ENCODE results near the gene EVI5.

EVI5 gene

DNA sequence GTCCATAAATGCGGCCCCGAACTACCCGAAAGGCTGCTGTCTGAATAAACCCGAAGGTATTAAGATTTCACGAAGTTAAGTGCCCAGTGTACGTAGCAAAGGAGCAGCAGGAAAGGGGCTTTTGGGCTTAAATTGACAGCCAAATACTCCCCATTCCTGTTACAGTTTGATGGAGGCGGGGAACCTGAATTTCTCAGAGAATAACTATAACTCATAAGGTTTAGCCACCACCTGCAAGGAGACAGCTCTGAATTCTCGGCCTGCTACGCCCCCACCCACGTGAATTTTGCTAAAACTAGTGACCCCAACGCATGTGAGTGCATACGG is 303.3 kb downstream of the EVI5 start:
- no peak for DNase-seq

DNA sequence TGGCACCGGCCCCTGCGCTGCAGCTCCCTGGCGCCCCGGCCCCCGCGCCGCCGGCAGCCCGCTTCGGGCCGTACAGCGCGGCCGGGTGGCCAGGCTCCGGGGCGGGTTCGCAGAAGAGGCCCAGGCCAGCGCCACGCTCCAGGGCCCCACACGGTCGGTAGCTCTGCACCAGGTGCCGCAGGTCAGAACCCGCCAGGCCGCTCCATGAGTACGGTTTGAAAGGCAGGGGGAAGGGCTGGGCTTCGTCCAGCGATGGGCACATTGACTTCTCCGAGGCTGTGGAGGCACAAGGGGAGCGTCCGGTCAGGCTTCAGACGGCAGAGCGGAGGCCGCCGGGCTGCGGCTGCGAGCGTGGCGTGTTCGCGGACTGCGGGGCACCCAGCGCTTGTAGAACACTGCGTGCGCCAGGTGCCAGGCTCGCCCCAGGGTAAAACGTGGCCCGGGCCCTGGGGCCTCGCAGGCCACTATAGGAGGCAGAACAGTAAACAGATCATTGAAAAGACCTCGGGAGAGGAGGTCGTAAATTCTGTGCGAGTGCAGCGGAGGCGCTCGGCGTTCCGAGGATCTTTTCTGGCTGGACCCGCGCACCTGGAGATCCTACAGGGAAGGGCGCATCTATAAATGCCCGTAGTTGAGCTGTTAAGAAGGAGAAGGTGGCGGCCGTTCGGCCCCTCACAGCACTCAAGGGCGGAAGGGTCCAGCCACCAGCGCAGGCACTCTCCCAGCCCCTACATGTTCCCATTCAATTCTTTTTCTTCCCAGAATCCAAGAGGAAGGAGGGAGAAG is 303.9 kb downstream of the EVI5 start:
- no peak for DNase-seq

DNA sequence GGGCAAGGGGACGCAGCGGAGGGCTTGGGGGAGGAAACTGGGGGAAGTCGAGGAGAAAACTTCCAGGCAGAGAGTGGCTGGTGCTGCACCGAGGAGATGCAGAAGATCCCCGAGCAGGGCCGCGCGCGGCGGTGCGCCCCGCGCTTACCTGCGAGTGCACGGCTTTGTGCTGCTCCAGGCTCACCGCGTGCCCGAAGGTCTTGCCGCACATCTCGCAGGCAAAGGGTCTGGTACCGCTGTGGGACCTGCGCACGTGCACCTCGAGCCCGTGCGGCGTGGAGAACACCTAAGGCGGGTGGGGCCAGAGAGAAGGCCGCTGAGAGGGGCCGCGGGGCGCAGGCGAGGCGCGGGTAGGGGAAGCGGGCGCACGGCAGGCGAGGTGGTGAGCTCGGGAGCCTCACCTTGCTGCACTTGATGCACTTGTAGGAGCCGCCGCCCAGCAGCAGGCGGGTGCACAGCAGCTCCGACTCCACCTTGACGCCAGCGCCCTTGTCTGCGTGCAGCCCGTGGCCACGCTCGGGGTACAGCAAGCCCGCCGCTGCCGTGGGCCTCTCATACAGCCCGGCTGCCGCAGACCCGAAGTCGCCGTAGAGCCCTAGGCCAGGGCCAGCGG is 304.6 kb downstream of the EVI5 start:
- DNase-seq, result no peak

DNA sequence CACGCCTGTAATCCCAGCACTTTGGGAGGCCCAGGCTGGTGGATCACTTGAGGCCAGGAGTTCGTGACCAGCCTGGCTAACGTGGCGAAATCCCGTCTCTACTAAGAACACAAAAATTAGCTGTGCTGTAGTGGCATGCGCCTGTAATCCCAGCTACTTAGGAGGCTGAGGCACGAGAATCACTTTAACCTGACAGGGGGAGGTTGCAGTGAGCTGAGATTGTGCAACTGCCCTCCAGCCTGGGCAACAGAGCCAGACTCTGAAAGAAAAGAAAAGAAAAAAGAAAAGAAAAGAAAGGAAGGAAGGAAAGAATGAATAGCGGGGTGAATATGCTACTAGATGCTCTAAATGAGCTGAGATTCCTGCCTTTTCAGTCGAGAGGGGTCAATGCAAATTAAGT is 305.3 kb downstream of the EVI5 start:
- DNase-seq, result no peak

DNA sequence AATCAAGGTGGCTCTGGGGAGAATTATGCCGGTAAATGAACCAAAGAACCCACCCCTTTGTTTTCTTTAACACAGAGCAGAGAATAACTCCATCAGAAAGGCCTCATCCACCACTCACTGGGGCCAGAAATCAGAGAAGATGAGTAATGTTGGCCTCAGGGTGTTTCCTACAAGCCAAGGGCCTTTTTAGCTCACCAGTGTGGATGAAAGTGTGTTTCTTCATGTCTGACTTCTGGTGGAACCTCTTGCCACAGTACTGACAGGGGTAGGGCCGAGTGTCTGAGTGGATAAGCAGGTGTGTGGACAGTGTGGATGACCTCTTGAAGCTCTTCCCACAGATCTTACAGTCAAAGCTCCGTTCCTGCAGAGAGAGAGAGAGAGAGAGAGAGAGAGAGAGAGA is 306.5 kb downstream of the EVI5 start:
- no peak for DNase-seq

DNA sequence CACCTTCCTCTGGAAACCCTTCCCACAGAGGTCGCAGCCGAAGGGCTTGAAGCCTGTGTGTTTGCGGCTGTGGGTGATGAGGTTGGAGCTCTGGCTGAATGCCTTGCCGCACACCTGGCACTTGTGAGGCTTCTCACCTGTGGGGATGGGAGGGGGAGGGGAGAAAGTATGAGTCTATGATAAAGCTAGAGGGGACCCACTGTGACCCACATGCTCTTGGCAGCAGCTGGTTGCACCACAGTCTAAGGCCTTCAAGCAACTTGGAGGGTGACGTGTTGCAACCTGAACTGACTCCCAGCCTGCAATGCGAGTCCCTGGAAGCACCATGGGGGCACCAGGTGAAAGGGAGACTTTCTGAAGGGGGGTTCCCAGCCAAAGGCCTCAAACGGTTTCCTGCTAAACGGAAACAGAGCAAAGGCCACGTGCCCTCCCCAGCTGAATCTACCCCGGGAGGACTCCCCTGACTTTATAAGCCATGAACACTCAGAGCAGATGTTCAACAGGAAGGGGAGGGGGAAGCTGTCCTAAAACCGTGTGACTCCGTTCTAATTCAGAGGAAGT is 308.8 kb downstream of the EVI5 start:
- no peak for DNase-seq

DNA sequence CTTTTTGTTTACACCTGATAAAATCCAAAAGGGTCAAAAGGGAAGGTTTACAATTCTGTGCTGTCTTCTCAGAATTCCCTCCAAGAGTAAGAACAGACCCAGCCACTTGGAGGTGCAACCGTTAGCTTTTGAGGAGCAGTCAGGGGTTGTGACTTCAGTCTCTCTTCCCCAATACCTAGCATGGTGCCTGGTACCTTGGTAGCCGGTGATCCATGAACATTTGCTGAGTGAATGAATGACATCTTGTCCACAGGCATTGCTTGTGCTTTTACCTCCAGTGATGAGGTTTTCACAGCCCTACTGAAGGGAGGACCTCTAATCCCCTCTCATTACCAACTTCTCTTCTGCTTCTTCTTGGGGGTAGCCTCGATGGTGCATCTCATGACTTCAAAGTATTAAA is 309.9 kb downstream of the EVI5 start:
- DNase-seq, result no peak

DNA sequence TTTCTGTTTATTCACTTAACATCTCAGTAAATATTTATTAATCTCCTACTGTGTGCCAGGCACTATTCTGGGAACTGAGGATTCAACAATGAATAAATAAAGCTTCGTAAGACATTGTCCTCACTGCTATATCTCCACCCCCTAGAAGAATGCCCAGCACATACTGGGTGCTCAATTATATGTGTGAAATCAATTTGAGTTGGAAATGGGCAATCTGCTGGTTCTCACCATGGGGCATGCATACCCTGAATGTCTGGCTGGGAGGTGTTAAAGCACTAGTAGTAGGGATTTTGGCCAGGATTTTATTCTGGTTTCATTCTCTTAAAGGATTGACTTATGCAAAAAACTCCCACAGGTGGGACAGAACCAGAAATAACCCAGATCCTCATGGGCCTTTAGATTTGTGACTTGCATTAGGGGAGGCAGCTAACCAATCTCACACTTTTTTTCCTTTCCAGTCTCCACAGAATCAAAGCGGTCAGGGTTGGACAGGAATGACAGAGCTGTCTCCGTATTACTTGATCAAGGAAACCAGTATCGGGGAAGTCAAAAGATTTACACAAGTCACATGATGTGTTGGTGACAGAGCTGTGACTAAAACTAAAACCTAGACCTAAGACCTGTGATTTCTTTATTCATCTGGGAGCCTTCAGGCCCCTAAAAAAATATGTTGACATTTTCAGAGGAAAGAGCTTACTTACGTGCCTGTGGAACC is 311.0 kb downstream of the EVI5 start:
- DNase-seq, result no peak

DNA sequence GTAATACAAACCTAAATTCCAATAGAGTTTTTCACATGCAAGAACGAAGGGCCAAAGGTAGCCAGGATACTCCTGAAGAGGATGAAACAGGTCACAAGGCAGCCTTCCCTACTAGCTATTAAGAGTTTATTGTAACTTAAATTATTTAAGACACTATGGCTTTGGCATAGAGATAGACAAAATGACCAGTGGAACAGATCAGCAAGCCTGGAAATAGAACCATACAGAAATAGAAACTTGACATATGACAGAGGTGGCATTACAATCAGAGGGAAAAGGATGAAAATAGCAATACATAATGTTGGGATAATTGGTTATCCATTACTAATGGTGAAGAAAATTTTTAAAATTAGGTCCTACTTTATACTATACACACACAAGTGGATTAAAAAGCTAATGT is 314.7 kb downstream of the EVI5 start:
- DNase-seq, result no peak

DNA sequence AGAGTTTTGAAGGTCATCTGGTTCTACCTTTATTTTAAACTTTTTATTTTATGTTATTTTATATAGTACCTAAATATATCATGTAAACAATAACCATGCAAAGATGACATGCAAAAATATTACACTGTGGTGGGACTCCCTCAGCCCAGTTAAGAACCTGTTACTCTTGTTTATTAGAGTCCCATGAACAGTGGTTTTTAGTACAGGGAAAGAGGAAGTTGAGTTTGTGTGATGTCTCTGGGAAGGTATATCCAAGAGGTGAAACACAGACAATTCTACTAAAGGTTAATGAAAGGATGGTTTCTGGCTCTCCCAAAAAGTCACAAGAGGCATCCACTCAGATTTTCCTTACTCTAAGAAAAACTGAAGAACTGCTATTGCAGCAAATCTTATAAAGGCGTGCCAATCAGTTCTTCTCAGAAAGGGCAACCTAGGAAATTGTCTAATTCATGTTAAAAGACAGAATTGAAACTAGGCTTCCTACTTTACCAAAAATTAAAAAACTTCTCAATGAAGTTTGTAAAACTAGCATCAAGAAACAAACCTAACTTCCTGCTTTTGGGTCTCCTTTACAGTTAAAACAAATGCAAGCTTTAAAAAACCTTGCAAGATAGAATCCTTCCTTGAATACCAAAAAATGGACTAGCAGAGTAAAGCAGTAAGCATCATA is 318.1 kb downstream of the EVI5 start:
- no peak for DNase-seq

DNA sequence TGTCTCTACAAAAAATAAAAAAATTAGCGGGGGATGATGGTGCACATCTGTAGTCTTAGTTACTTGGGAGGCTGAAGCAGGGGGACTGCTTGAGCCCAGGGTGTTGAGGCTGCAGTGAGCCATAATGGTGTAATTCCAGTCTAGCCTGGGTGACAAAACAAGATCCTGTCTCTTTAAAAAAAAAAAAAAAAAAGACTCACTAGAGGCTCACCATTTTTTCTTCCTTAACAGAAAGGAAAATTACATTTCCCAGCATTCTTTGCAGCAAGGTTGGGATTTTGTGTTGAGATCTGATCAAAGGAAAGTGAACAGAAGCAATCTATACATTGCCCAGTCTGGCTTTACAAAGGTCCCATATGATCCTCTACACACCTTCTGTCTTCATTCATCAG is 319.7 kb downstream of the EVI5 start:
- no peak for DNase-seq

DNA sequence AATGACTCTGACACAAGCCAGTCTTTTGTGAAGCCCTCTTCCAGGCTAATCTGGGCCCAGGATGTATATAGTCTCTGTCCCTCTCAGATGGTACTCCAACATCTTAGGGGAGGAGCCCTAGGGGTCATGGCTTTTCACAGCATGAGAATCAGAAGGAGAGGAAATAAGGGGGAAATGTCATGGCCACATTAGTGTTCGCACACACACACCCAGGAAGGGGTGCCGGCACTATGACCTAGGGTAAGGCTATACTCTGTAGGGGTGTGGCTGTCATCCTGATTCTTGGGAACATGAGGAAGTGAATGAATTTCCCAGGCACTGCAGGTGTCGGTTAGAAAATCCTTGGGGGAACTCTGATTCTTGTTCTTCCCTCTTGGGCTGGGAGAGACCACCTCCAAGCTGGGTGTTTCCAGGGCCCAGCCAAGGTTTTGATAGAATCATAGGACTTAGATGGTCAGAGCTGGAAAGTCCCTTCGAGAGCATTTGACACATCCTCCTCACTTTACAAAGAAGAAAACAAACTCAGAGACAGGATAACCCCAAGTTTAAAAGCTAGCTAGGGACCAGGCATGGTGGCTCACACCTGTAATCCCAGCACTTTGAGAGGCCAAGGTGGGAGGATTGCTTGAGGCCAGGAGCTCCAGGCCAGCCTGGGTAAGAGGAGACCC is 320.2 kb downstream of the EVI5 start:
- DNase-seq, result no peak

DNA sequence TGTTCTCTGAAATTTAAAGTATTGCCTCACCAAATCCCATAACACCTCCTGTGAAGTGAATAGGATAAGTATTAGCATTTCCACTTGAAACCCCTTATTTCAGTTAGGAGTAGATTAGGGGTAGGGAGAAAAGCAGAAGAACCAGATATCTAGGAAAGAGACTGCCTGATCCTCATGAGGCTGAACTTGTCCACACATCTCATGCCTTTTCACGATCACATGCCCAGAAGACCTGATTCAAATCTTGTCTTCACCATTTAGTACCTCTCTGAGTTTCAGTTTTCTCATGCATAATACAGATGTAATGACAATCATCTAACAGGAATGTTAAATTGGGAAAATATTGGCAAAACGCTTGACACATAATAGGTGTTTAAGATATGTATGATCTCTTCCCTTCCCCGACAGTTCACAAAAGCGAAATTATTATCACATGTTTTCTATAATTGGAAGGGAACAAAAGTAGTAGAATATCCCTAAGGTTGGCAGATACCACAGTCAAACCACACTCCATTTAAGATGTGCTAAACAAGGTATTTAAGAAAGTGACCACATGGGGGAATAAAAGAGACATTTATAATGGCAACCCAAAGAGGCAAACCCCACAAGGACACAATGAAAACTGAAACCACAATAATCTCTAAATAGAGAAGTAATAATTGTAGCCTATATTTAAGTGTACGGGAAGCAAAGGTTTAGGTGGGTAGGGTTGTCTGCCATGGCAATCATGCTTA is 323.4 kb downstream of the EVI5 start:
- DNase-seq, result no peak

DNA sequence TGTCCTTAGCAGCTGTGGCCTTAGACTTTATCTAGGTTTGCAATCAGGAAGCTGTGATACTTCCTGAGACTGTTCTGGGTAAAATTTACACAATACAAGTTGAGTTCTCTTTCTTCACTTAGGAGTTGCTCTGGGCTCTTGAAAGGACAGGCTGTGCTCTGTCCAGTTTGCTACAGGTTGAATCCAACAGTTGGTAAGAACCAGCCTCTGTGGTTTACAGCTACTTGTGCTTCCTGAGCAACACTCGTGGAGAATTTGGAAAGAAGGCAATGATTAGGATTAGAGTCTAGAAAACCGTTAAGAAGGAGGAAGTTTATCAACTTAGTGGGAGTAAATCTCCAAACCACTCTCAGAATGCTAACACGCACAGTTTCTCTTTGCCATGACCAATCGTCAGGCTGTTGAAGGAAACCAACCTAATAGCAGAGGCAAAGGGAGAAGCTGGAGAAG is 325.0 kb downstream of the EVI5 start:
- no peak for DNase-seq
